DND-41 (cell line): ENCODE data around the gene RBBP7.

ENCODE experiments used
- EZH2 ChIP-seq: IDR thresholded peaks from 3 replicates; pipeline ENCODE4 v1.6.1; 2012; ENCODE audit warnings: borderline replicate concordance, low read depth, mild to moderate bottlenecking, moderate library complexity, low read length, inconsistent platforms; ENCODE audit not compliant: severe bottlenecking
- TF ChIP-seq, protein P1 (sequence below): IDR thresholded peaks from 2 replicates; pipeline ENCODE4 v1.5.1; 2012; ENCODE audit warnings: borderline replicate concordance, low read length, moderate library complexity, mild to moderate bottlenecking; ENCODE audit not compliant: poor library complexity, severe bottlenecking; ENCODE audit errors: extremely low read depth

DNA sequence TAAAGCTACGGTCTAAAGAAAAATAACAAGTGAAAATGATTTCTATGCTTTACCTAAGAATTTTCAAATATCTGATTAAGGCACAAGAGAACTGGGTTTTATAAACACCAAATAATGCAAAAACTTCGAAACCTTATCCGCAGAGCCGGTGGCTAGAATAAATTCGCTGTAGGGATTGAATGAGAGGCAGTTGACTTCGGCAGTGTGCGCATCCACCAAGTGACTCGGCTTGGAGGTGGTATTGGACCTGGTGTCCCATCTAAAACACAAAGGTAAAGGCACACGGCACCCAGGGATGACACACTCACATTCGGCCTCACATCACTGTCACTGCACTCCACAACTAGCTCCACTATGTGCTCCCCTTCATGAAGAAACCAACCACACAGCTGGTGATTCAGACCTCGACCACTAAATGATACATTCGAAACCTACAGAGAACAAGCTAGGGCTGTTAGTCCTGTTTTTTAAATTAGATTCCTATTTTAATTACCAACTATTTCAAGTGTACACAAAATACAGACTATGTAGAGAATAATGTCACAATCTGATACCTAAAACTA is 17.5 kb downstream of the RBBP7 start:
- TF ChIP-seq EZH2, result no peak
- TF ChIP-seq, protein P1, sequence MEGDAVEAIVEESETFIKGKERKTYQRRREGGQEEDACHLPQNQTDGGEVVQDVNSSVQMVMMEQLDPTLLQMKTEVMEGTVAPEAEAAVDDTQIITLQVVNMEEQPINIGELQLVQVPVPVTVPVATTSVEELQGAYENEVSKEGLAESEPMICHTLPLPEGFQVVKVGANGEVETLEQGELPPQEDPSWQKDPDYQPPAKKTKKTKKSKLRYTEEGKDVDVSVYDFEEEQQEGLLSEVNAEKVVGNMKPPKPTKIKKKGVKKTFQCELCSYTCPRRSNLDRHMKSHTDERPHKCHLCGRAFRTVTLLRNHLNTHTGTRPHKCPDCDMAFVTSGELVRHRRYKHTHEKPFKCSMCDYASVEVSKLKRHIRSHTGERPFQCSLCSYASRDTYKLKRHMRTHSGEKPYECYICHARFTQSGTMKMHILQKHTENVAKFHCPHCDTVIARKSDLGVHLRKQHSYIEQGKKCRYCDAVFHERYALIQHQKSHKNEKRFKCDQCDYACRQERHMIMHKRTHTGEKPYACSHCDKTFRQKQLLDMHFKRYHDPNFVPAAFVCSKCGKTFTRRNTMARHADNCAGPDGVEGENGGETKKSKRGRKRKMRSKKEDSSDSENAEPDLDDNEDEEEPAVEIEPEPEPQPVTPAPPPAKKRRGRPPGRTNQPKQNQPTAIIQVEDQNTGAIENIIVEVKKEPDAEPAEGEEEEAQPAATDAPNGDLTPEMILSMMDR, result no peak
